Activated CD8-positive, alpha-beta memory T cell treated with anti-CD3 and anti-CD28 coated beads, Interleukin-2, amount 50 U/mL, for 4 hours (primary cell): ENCODE data around the gene DNASE1L3.

ENCODE experiments used
- DNase-seq: peaks from one replicate; pipeline ENCODE4 v3.0.0-alpha.2; 2020

Gene DNASE1L3

GRCh38 chr3:58200121-58200709, 10.6 kb downstream of the DNASE1L3 start:
- no peak for DNase-seq

GRCh38 chr3:58198804-58199203, 12.0 kb downstream of the DNASE1L3 start:
- no peak for DNase-seq

- DNase-seq = no peak
These were observed 12.4 kb downstream of the DNASE1L3 start for GRCh38 chr3:58198362-58198761.

GRCh38 chr3:58197588-58197987, 13.2 kb downstream of the DNASE1L3 start:
- DNase-seq = no peak

GRCh38 chr3:58193682-58194407, 16.9 kb downstream of the DNASE1L3 start:
- DNase-seq = no peak

- DNase-seq = no peak
These were observed 18.7 kb downstream of the DNASE1L3 start for GRCh38 chr3:58192069-58192468.

- no peak for DNase-seq
These were observed 19.3 kb downstream of the DNASE1L3 start for GRCh38 chr3:58191361-58191991.

- no peak for DNase-seq
These were observed 19.9 kb downstream of the DNASE1L3 start for GRCh38 chr3:58190882-58191281.

GRCh38 chr3:58190291-58190690, 20.5 kb downstream of the DNASE1L3 start:
- no peak for DNase-seq

GRCh38 chr3:58189691-58190090, 21.1 kb downstream of the DNASE1L3 start:
- DNase-seq = no peak

- no peak for DNase-seq
These were observed 21.8 kb downstream of the DNASE1L3 start for GRCh38 chr3:58188921-58189451.

GRCh38 chr3:58188173-58188564, 22.6 kb downstream of the DNASE1L3 start:
- no peak for DNase-seq

GRCh38 chr3:58184982-58185360, 25.8 kb downstream of the DNASE1L3 start:
- no peak for DNase-seq

- no peak for DNase-seq
These were observed 26.3 kb downstream of the DNASE1L3 start for GRCh38 chr3:58184309-58184981.

- no peak for DNase-seq
These were observed 26.9 kb downstream of the DNASE1L3 start for GRCh38 chr3:58183891-58184290.

GRCh38 chr3:58183221-58183620, 27.6 kb downstream of the DNASE1L3 start:
- no peak for DNase-seq

- no peak for DNase-seq
These were observed 29.7 kb downstream of the DNASE1L3 start for GRCh38 chr3:58180940-58181587.

GRCh38 chr3:58180099-58180880, 30.5 kb downstream of the DNASE1L3 start:
- DNase-seq = no peak

GRCh38 chr3:58179235-58180098, 31.3 kb downstream of the DNASE1L3 start:
- no peak for DNase-seq

GRCh38 chr3:58178528-58179234, 32.1 kb downstream of the DNASE1L3 start:
- DNase-seq = no peak
